ENCODE data around the gene ARID5B. TPM values are rescaled to one million over a fixed set of nuclear protein-coding genes. Genes with fewer than 3 reads are reported as not detected.
A peak's percentile ranks its signal among the peaks of the same experiment; 100 is the strongest.

ARID5B gene
- total and polyA plus RNA-seq, 2 donors (not counting 1 experiment from before 2014, with no cell fraction given), result 22.4 to 237 TPM

DNA sequence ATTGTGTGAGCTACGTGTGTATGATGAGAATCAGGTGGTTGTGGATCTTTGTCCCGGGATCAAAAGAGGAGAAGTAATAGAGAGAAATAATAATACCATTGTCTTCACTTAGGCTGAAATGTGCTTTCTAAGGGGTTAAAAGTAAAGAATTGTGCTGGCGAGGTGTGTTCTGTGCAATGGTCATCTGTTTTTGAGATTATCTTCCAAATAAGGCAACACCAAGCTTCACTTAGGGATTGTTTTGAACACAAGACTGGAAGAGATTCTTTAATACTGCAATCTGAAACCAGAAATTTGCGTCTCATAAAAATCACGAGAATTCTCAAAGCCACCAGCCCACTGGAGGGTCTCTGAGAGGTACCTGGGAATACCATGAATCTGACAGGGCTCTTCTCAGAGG lies 84.2 kb downstream of the ARID5B start:
- Mint-ChIP-seq H3K27me3 (no peaks in the 10 kb centered on the region), H3K9me3 (ENCODE audit: insufficient read depth) (no peaks in the 10 kb centered on the region), H3K4me3 (no peak overlapping the region), H3K27ac (peak overlapping the region; percentile 99), H3K4me1 (peaks cover 84% of the 10 kb centered on the region)
- Histone ChIP-seq H3K27ac (ENCODE audit: low read length in 2 of 2) (peak overlapping the region; percentile 84 to 88), H3K36me3 (replicated peaks in 1 of 2; ENCODE audit: control extremely low read depth in 1 of 2, control insufficient read depth in 1 of 2, extremely low read depth in 1 of 2, insufficient read depth in 2 of 2, low read length in 1 of 2) (peaks cover 11 to 43% of the 10 kb centered on the region in 2 experiments), H4K20me1 (ENCODE audit: control insufficient read depth, insufficient read depth, low read length, poor library complexity, severe bottlenecking) (peaks cover 3% of the 10 kb centered on the region), H3K4me2 (replicated peaks; ENCODE audit: low read depth, low read length, poor library complexity, severe bottlenecking) (no peak overlapping the region), H3K9ac (ENCODE audit: low read length) (no peak overlapping the region), H3K4me3 (ENCODE audit: control extremely low read depth in 1 of 5, extremely low read depth in 1 of 5, insufficient read depth in 1 of 5, low read depth in 2 of 5, low read length in 4 of 5) (no peak overlapping the region), H3K79me2 (ENCODE audit: control insufficient read depth, insufficient read depth, low read length) (peaks cover 94% of the 10 kb centered on the region), H3K4me1 (ENCODE audit: control insufficient read depth in 2 of 2, insufficient read depth in 2 of 2, low read length in 2 of 2) (peaks cover 43 to 59% of the 10 kb centered on the region in 2 donors), H3K27me3 (replicated peaks in 1 of 4; ENCODE audit: control extremely low read depth in 1 of 4, control insufficient read depth in 3 of 4, insufficient read depth in 4 of 4, low read length in 3 of 4) (no peaks in the 10 kb centered on the region), H2AFZ (ENCODE audit: insufficient read depth, low read depth, low read length, poor library complexity, severe bottlenecking) (no peak overlapping the region), H3K9me3 (ENCODE audit: control extremely low read depth in 1 of 3, control insufficient read depth in 2 of 3, insufficient read depth in 1 of 3, low read length in 2 of 3) (no peaks in the 10 kb centered on the region)
- intact Hi-C loops (cut with micrococcal nuclease), result loop anchor here (2.0 kb wide), 1 partner anchor 15 kb away; no protein-coding TSS in a partner anchor
- TF ChIP-seq EZH2 (IDR thresholded peaks at IDR 0.05; ENCODE audit: borderline replicate concordance, insufficient read depth, low read depth, low read length, poor library complexity, severe bottlenecking), result no peak
- TF ChIP-seq, protein P1, sequence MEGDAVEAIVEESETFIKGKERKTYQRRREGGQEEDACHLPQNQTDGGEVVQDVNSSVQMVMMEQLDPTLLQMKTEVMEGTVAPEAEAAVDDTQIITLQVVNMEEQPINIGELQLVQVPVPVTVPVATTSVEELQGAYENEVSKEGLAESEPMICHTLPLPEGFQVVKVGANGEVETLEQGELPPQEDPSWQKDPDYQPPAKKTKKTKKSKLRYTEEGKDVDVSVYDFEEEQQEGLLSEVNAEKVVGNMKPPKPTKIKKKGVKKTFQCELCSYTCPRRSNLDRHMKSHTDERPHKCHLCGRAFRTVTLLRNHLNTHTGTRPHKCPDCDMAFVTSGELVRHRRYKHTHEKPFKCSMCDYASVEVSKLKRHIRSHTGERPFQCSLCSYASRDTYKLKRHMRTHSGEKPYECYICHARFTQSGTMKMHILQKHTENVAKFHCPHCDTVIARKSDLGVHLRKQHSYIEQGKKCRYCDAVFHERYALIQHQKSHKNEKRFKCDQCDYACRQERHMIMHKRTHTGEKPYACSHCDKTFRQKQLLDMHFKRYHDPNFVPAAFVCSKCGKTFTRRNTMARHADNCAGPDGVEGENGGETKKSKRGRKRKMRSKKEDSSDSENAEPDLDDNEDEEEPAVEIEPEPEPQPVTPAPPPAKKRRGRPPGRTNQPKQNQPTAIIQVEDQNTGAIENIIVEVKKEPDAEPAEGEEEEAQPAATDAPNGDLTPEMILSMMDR (IDR thresholded peaks at IDR 0.05), result no peak
- DNase-seq (no peak), ATAC-seq (ENCODE audit: low read depth) (no peak)
- CTCF ChIA-PET, result interaction anchor here (1.0 to 1.4 kb wide), 2 partner anchors 10 to 89 kb away, joined by 4 to 5 read pairs; no protein-coding TSS in a partner anchor
- POLR2A ChIA-PET, result interaction anchor here (0.6 kb wide), 1 partner anchor 82 kb away, joined by 6 read pairs; no protein-coding TSS in a partner anchor
- WGBS (ENCODE audit: insufficient coverage), result 95% methylated on average over 4 of the region's 5 CpGs

DNA sequence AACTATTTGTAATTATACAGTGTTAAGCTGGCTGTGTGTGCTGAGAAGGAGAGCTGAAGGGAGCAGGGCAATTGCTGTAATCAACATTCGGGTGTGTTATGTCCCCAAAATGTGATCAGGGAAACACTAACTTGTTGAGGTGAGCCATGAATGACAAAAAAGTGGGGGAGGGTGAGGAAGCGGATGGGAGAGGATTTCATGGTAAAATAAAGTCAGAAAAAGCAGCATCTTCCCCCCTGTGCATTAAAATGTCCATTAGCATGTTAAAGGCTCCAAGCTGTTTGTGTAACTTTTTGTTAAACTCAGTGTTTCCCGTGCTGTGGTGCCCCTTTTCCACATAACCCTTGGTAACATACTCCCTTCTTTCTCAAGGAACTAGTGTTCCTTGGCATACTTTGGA lies 84.9 kb downstream of the ARID5B start:
- Mint-ChIP-seq H3K4me1 (peaks cover 85% of the 10 kb centered on the region), H3K27ac (peak overlapping the region; percentile 99), H3K9me3 (ENCODE audit: insufficient read depth) (no peaks in the 10 kb centered on the region), H3K27me3 (no peaks in the 10 kb centered on the region), H3K4me3 (peak overlapping the region; percentile 69)
- intact Hi-C loops (cut with micrococcal nuclease), result loop anchor here (2.0 kb wide), 1 partner anchor 14 kb away; no protein-coding TSS in a partner anchor
- no peak overlapping the region for H2AFZ ChIP-seq (ENCODE audit: insufficient read depth, low read depth, low read length, poor library complexity, severe bottlenecking)
- peaks cover 43 to 53% of the 10 kb centered on the region in 2 donors for H3K4me1 ChIP-seq (ENCODE audit: control insufficient read depth in 2 of 2, insufficient read depth in 2 of 2, low read length in 2 of 2)
- H3K9ac ChIP-seq (ENCODE audit: low read length), result no peak overlapping the region
- H3K27ac ChIP-seq (ENCODE audit: low read length in 2 of 2), result peak overlapping the region; percentile 84 to 88
- ATAC-seq (ENCODE audit: low read depth) (no peak), DNase-seq (no peak)
- TF ChIP-seq EZH2 (IDR thresholded peaks at IDR 0.05; ENCODE audit: borderline replicate concordance, insufficient read depth, low read depth, low read length, poor library complexity, severe bottlenecking), result no peak
- TF ChIP-seq, protein P1 (IDR thresholded peaks at IDR 0.05), result no peak
- H3K9me3 ChIP-seq (ENCODE audit: control extremely low read depth in 1 of 3, control insufficient read depth in 2 of 3, insufficient read depth in 1 of 3, low read length in 2 of 3), result no peaks in the 10 kb centered on the region
- no peaks in the 10 kb centered on the region for H3K27me3 ChIP-seq (replicated peaks in 1 of 4; ENCODE audit: control extremely low read depth in 1 of 4, control insufficient read depth in 3 of 4, insufficient read depth in 4 of 4, low read length in 3 of 4)
- peak overlapping the region; percentile 8 for H3K4me2 ChIP-seq (replicated peaks; ENCODE audit: low read depth, low read length, poor library complexity, severe bottlenecking)
- H3K79me2 ChIP-seq (ENCODE audit: control insufficient read depth, insufficient read depth, low read length), result peaks cover 94% of the 10 kb centered on the region
- peaks cover 11 to 39% of the 10 kb centered on the region in 2 experiments for H3K36me3 ChIP-seq (replicated peaks in 1 of 2; ENCODE audit: control extremely low read depth in 1 of 2, control insufficient read depth in 1 of 2, extremely low read depth in 1 of 2, insufficient read depth in 2 of 2, low read length in 1 of 2)
- 100% methylated on average over 2 of the region's 3 CpGs for WGBS (ENCODE audit: insufficient coverage)
- peaks cover 3% of the 10 kb centered on the region for H4K20me1 ChIP-seq (ENCODE audit: control insufficient read depth, insufficient read depth, low read length, poor library complexity, severe bottlenecking)
- POLR2A ChIA-PET, result interaction anchor here (2.3 kb wide), 1 partner anchor 84 kb away, joined by 15 read pairs; the partner anchor contains the start of gene ARID5B
- H3K4me3 ChIP-seq (ENCODE audit: control extremely low read depth in 1 of 5, extremely low read depth in 1 of 5, insufficient read depth in 1 of 5, low read depth in 2 of 5, low read length in 4 of 5), result no peak overlapping the region
- CTCF ChIA-PET, result interaction anchor here (1.0 to 1.8 kb wide), 3 partner anchors 11 to 90 kb away, joined by 4 to 6 read pairs (median 5); no protein-coding TSS in a partner anchor

All from B cell (primary cell).